Keratinocyte (primary cell): ENCODE measurements around the gene FCHSD1.

ENCODE experiments used
- CTCF ChIP-seq, 3 experiments: IDR thresholded peaks in 1 of 3; conservative IDR thresholded peaks in 1 of 3; optimal IDR thresholded peaks in 1 of 3; 2 replicates in 2 of 3; 3 replicates in 1 of 3; pipeline versions ENCODE3 to v1.5.1; 2011; ENCODE audit warnings: low read length in 3 of 3, mild to moderate bottlenecking in 3 of 3, moderate library complexity in 2 of 3, control low read depth in 1 of 3, inconsistent platforms in 1 of 3; ENCODE audit not compliant: insufficient read depth in 2 of 3; ENCODE audit errors: extremely low read depth in 1 of 3
- EZH2 ChIP-seq: IDR thresholded peaks from one replicate; pipeline ENCODE4 v1.6.1; 2012; ENCODE audit warnings: inconsistent platforms, mild to moderate bottlenecking, low read length, moderate library complexity

- TF ChIP-seq CTCF (optimal IDR thresholded peaks at IDR 0.05 in 1 of 3, IDR thresholded peaks at IDR 0.05 in 1 of 3, conservative IDR thresholded peaks at IDR 0.05 in 1 of 3; ENCODE audit: extremely low read depth in 1 of 3, insufficient read depth in 2 of 3, low read length in 3 of 3) (no peak), EZH2 (no peak)
Measured at GRCh38 chr5:141609044-141609443, 42.2 kb downstream of the FCHSD1 start.
